Spleen (tissue), 7 donors: ENCODE measurements around the gene RSPH1.

ENCODE experiments used
- CTCF ChIP-seq, 11 experiments: fragments of 200-600 bp in 7 of 11; fragments of 450-650 bp in 4 of 11; sonication (generic) in 4 of 11; IDR thresholded peaks in 8 of 11; conservative IDR thresholded peaks in 3 of 11; 1 replicate in 7 of 11; 2 replicates in 4 of 11; pipeline versions ENCODE4 v1.4.0 to v1.8.0; 2016 to 2021; ENCODE audit warnings: antibody characterized with exemption in 11 of 11, inconsistent platforms in 4 of 11, mild to moderate bottlenecking in 1 of 11
- POLR2A ChIP-seq, 3 donors: fragments of 450-650 bp; IDR thresholded peaks; one replicate each; pipeline ENCODE4 v1.5.1; 2017; ENCODE audit warnings: antibody characterized with exemption in 3 of 3, mild to moderate bottlenecking in 1 of 3
- POLR2AphosphoS5 ChIP-seq, 3 donors: sonication (generic); formaldehyde crosslinking; IDR thresholded peaks; one replicate each; pipeline ENCODE4 v1.5.1; 2017; ENCODE audit warnings: antibody characterized with exemption in 3 of 3
- donor health status: DM: no; HTN: no; CAD: no; lungs with moderate emphysema.
- donor health status: DM: no; HTN: no; CAD: no.
- donor health status: DM: no; HTN: no; CAD: no.

- TF ChIP-seq CTCF (IDR thresholded peaks at IDR 0.05 in 8 of 11, conservative IDR thresholded peaks at IDR 0.05 in 3 of 11) (no peak), POLR2A (IDR thresholded peaks at IDR 0.05) (no peak), POLR2AphosphoS5 (IDR thresholded peaks at IDR 0.05) (no peak)
Observed at GRCh38 chr21:42520628-42521253, 24.7 kb upstream of the RSPH1 start.
